COR-L47 (cell line): ENCODE data around the gene PDK3.
A peak's percentile ranks its signal among the peaks of the same experiment; 100 is the strongest.

Experiments
- DNase-seq: peaks from one replicate; lab custom pipeline; 2025; lab: John Stamatoyannopoulos, UW

PDK3 gene

GRCh38 chrX:24482823-24483415, 17.8 kb downstream of the PDK3 start:
- DNase-seq = no peak

- DNase-seq = no peak
Measured at GRCh38 chrX:24483596-24483995, 18.5 kb downstream of the PDK3 start.

GRCh38 chrX:24485323-24485722, 20.2 kb downstream of the PDK3 start:
- no peak for DNase-seq

- DNase-seq = no peak
Measured at GRCh38 chrX:24485976-24486680, 21.0 kb downstream of the PDK3 start.

- no peak for DNase-seq
Measured at GRCh38 chrX:24487571-24487970, 22.5 kb downstream of the PDK3 start.

GRCh38 chrX:24491741-24492140, 26.7 kb downstream of the PDK3 start:
- no peak for DNase-seq

- DNase-seq = no peak
Measured at GRCh38 chrX:24493740-24494581, 28.9 kb downstream of the PDK3 start.

GRCh38 chrX:24494647-24495075, 29.6 kb downstream of the PDK3 start:
- peak; percentile 50 for DNase-seq

GRCh38 chrX:24495700-24496099, 30.6 kb downstream of the PDK3 start:
- DNase-seq = no peak

GRCh38 chrX:24498181-24498580, 33.1 kb downstream of the PDK3 start:
- DNase-seq = no peak

- no peak for DNase-seq
Measured at GRCh38 chrX:24498975-24499374, 33.9 kb downstream of the PDK3 start.

GRCh38 chrX:24506082-24506481, 41.0 kb downstream of the PDK3 start:
- DNase-seq = no peak

- DNase-seq = no peak
Measured at GRCh38 chrX:24508375-24508774, 43.3 kb downstream of the PDK3 start.

- no peak for DNase-seq
Measured at GRCh38 chrX:24513416-24513815, 48.3 kb downstream of the PDK3 start.

- DNase-seq = no peak
Measured at GRCh38 chrX:24515447-24515846, 50.4 kb downstream of the PDK3 start.

GRCh38 chrX:24520472-24520871, 55.4 kb downstream of the PDK3 start:
- DNase-seq = no peak

GRCh38 chrX:24525455-24525854, 60.4 kb downstream of the PDK3 start:
- DNase-seq = no peak

- no peak for DNase-seq
Measured at GRCh38 chrX:24526616-24527015, 61.5 kb downstream of the PDK3 start.

GRCh38 chrX:24528605-24529004, 63.5 kb downstream of the PDK3 start:
- DNase-seq = peak; percentile 15

- no peak for DNase-seq
Measured at GRCh38 chrX:24536551-24536950, 71.5 kb downstream of the PDK3 start.

GRCh38 chrX:24542756-24543155, 77.7 kb downstream of the PDK3 start:
- no peak for DNase-seq

- no peak for DNase-seq
Measured at GRCh38 chrX:24547961-24548360, 82.9 kb downstream of the PDK3 start.

- no peak for DNase-seq
Measured at GRCh38 chrX:24550166-24550565, 85.1 kb downstream of the PDK3 start.
